Measurements from ENCODE around the gene PRPH.

- TF ChIP-seq EZH2 (IDR thresholded peaks at IDR 0.05; ENCODE audit: insufficient read depth, poor library complexity, severe bottlenecking) (no peak), EZH2phosphoT487 (IDR thresholded peaks at IDR 0.05; ENCODE audit: insufficient read depth, low read depth) (no peak)
Observed at GRCh38 chr12:49282302-49282701, 12.6 kb upstream of the PRPH start.

Measured in GM23248 (cell line).